HG03108 (cell line): Measurements from ENCODE around the gene STAG1.
"Not testable (repeated sequence)": the region's sequence is repeated elsewhere in the genome, so short reads cannot be mapped to it uniquely, and the experiment has no call there.

Experiments used
- ATAC-seq: cut with Tn5 transposase; IDR thresholded peaks from one replicate; pipeline ENCODE4 v1.9.1; 2021; ENCODE audit warnings: moderate library complexity; ENCODE audit not compliant: unreplicated experiment

STAG1 gene

DNA sequence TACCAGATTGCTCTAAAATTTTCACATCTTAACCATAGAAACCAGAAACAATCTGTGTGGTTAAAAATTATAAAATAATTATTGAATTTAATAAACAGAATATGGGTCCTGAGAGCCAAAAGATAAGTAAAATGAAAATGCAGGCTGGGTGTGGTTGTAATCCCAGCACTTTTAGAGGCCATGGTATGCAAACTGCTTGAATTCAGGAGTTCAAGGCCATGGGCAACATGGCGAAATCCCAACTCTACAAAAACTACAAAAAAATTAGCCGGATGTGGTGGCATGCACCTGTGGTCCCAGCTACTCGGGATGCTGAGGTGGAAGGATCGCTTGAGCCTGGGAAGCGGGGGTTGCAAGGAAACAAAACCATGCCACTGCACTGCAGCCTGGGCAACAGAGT, 236.1 kb downstream of the STAG1 start:
- ATAC-seq = no peak

DNA sequence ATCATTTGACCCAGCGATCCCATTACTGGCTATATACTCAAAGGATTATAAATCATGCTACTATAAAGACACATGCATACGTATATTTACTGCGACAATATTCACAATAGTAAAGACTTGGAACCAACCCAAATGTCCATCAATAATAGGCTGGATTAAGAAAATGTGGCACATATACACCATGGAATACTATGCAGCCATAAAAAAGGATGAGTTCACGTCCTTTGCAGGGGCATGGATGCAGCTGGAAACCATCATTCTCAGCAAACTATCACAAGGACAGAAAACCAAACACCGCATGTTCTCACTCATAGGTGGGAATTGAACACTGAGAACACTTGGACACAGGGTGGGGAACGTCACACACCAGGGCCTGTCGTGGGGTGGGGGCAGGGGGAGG, 237.6 kb downstream of the STAG1 start:
- not testable (repeated sequence) for ATAC-seq

- no peak for ATAC-seq
Measured at GRCh38 chr3:136513367-136513766, 238.8 kb downstream of the STAG1 start.

- ATAC-seq = no peak
Measured at GRCh38 chr3:136512381-136512780, 239.8 kb downstream of the STAG1 start.

- no peak for ATAC-seq
Measured at GRCh38 chr3:136505676-136506075, 246.5 kb downstream of the STAG1 start.

- ATAC-seq = no peak
Measured at GRCh38 chr3:136503056-136503455, 249.1 kb downstream of the STAG1 start.

DNA sequence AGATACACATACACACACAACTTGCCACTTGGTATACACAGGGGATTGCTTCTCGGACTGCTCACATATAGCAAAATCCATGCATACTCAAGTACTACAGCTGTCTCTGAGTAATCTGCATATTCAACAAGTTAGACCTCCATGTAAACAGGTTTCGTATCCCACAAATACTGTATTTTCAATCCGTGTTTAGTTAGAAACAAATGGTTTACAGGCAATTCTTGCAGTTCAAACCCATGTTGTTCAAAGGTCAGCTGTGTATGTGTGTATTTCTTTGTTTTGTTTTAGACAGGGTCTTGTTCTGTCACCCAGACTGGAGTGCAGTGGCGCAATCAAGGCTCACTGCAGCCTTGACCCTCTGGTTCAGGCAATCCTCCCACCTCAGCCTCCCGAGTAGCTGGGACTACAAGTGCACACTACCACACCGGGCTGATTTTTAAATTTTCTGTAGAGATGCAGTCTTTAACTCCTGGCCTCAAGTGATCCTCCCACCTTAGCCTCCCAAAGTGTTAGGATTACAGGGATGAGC, 253.2 kb downstream of the STAG1 start:
- ATAC-seq = no peak

- ATAC-seq = no peak
Measured at GRCh38 chr3:136495213-136495612, 257.0 kb downstream of the STAG1 start.

- ATAC-seq = no peak
Measured at GRCh38 chr3:136490646-136491405, 261.4 kb downstream of the STAG1 start.

GRCh38 chr3:136485777-136486176, 266.4 kb downstream of the STAG1 start:
- no peak for ATAC-seq

DNA sequence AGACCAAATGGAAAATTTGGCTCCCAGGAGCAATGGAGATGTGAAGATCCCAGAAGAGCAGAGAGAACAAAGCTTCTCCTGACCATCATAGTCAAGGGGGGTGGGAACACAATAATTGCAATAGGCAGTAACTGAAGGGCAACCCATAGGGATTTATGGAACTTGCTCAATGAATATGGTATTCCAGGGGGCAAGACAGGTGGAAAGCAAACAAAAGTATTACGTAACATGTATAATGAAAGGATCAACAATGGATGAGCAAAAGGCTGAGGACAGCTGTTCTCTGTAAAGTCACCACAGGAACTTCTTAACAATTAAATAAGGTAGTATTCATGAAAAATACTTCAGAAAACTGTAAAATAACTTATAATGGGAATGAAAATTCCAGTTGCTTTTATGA, 275.9 kb downstream of the STAG1 start:
- ATAC-seq = no peak

DNA sequence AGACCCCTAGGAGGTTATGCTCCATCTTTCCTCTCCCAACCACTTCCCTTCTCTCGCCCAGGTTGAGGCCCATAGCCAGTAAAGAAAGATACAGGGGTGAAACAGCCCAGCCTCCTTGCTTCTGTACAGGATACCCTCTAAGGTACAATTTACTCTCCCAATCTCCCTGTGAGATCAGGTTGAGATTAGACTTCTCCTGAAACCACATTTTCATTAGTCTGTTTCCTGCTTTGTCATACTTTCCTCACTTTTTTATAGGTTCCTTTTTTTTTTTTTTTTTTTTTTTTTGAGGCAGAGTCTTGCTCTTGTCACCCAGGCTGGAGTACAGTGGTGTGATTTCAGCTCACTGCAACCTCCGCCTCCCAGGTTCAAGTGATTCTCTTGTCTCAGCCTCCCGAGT, 277.3 kb downstream of the STAG1 start:
- not testable (repeated sequence) for ATAC-seq

GRCh38 chr3:136473716-136474326, 278.4 kb downstream of the STAG1 start:
- no peak for ATAC-seq

DNA sequence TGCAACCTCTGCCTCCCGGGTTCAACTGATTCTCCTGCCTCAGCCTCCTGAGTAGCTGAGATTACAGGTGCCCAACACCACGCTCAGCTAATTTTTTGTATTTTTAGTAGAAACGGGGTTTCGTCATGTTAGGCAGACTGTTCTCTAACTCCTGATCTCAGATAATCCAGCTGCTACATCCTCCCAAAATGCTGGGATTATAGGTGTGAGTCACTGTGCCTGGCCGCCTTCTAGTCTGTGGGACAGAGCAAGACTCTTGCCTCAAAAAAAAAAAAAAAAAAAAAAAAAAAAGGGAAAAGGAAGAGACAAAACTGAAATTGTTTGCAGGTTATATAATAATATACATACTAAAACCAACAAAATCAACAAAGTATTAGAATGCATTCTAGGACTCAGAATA, 286.9 kb downstream of the STAG1 start:
- no peak for ATAC-seq

DNA sequence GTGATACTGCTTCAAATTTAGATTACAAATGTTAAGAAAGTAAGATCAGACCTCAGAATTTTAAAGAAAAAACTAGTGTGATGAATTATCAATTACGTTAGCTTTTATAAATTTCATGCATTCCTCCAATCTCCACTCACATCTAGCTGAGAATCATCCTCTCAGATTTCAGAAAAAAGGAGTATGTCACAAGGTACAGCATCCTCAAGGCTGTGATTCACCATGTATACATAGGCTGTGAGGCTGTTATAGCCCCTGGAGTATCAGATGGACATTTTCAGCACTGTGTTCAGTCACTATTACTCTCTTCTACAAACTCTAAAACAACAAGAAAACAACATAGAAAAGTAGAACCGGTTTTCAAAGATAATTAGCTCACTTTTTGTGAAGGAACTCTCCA, 287.7 kb downstream of the STAG1 start:
- no peak for ATAC-seq

GRCh38 chr3:136463170-136463569, 289.0 kb downstream of the STAG1 start:
- ATAC-seq = no peak

DNA sequence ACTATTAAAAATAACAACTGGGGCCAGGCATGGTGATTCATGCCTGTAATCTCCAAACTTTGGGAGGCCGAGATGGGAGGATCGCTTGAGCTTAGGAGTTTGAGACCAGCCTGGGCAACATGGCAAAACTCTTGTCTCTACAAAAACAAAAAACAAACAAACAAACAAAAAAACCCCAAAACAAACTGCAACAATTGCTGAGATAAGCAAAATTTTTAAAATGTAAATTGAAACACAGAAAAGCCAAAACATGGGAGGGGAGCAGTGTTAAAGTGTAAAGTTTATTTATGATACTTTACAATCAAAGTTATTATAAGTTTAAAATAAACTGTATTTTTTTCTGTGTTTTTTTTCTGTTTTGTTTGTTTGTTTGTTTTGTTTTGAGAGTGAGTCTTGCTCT, 294.4 kb downstream of the STAG1 start:
- ATAC-seq = no peak

DNA sequence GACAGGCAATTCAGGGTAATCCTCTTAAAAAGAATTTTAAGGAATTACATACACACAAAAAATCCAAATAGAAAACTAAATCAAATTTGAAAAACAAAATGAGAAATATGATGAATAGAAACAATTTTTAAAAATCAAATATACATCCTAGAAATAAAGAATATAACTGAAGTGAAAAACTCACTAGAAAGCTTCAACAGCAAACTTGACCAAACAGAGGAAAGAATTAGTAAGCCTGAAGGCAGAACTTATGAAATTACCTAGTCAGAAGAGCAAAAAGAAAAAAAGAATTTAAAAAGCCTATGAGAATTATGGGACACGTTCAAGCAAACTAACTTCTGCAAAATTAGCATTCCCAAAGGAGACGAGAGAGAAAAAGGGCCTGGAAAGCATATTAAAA, 296.0 kb downstream of the STAG1 start:
- no peak for ATAC-seq

DNA sequence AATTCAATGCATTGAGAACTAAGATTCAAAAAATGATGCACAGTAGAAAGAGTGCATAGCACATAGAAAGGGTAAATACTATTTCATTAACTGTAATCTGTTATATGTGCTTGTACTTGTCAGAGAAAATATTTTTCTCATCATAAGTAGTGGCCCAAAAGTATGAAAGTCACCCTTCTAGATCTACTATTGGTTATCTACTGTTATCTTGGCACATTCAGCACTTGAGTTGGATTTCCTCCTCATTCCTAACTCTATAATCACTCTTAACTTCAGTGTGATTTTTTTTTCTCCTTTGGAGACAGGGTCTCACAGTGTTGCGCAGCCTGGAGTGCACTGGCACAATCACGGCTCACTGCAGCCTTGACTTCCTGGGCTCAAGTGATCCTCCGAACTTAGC, 307.6 kb downstream of the STAG1 start:
- no peak for ATAC-seq

DNA sequence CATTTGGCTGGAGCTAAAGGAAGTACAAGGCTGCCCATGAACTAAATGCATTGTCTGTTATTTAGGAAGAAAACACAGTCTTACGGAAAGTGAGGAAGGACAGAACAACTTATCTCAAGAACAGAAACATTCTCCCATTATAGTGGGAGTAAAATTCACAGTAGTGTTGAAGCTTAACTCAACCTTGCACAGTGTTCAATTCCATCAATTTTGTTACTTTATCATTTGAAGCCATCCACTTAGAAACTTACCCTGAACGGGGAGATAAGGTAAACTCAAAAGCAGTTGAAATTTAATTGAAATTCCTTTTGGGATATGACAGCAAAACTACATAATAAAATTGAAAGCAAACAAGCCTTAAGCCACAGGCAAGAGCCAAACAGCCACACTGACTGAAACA, 315.1 kb downstream of the STAG1 start:
- ATAC-seq = no peak

- ATAC-seq = no peak
Measured at GRCh38 chr3:136434429-136434828, 317.7 kb downstream of the STAG1 start.

GRCh38 chr3:136432685-136433084, 319.5 kb downstream of the STAG1 start:
- no peak for ATAC-seq

DNA sequence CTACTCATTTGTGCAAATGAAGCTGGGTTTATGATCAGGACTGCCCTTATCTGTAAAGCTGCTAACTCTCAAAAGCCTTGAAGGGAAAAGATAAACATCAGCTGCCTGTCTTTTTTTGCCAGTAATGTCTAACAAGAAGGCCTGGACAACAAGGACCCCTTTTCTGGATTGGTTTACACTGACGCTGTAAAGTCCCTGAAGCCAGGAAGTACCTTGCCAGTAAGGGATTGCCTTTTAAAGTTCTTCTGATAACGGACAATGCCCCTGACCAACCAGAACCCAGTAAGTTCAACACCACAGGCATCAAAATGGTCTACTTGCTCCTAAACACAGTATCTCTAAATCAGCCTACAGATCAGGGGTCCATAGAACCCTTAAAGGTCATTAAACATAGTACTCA, 324.0 kb downstream of the STAG1 start:
- no peak for ATAC-seq
